H1 (cell line): ENCODE results near the gene HEPHL1. TPM values are rescaled to one million over a fixed set of nuclear protein-coding genes. Genes with fewer than 3 reads are reported as not detected.

Source experiments
- CTCF ChIA-PET: fragments of 300-600 bp; sonication (Branson Sonifier 250); formaldehyde crosslinking; loops from one replicate; lab custom pipeline; 2021; ENCODE audit not compliant: partially characterized antibody; lab: Charles Lee
- POLR2A ChIA-PET: fragments of 300-600 bp; sonication (Branson Sonifier 250); formaldehyde crosslinking; loops from one replicate; lab custom pipeline; 2021; ENCODE audit warnings: inconsistent platforms; ENCODE audit not compliant: partially characterized antibody; lab: Charles Lee
- DNase-seq, 2 experiments: peaks; one replicate each; pipeline versions ENCODE4 v3.0.0 to v3.0.0-alpha.2; 2010 to 2022; ENCODE audit warnings: low spot score in 2 of 2, low read depth in 1 of 2, mixed read lengths in 1 of 2
- FAIRE-seq: peaks from 2 replicates; lab custom pipeline; 2011; peaks lifted over from hg19 to GRCh38; lab: Jason Lieb, UNC
- H2AFZ ChIP-seq: 2 replicates; pipeline ENCODE4 v1.8.1; 2012; ENCODE audit warnings: low read length, inconsistent platforms
- H2AK5ac ChIP-seq: 2 replicates; pipeline ENCODE4 v1.6.1; 2013; ENCODE audit warnings: low read depth, low read length
- H2BK120ac ChIP-seq: replicated peaks from 2 replicates; pipeline ENCODE3; 2013; ENCODE audit warnings: low read depth, low read length, inconsistent platforms
- H2BK12ac ChIP-seq: 2 replicates; pipeline ENCODE4 v1.6.1; 2013; ENCODE audit warnings: low read depth, low read length
- H2BK15ac ChIP-seq: 2 replicates; pipeline ENCODE4 v1.6.1; 2013; ENCODE audit warnings: low read length
- H2BK20ac ChIP-seq: 2 replicates; pipeline ENCODE4 v1.6.1; 2013; ENCODE audit warnings: low read length
- H2BK5ac ChIP-seq: 2 replicates; pipeline ENCODE4 v1.6.1; 2013; ENCODE audit warnings: low read depth, low read length
- H3K14ac ChIP-seq: 2 replicates; pipeline ENCODE4 v1.6.1; 2013; ENCODE audit warnings: inconsistent platforms; ENCODE audit not compliant: insufficient read length
- H3K18ac ChIP-seq: 2 replicates; pipeline ENCODE4 v1.6.1; 2013; ENCODE audit warnings: low read length; ENCODE audit errors: extremely low read depth
- H3K23ac ChIP-seq: 2 replicates; pipeline ENCODE4 v1.6.1; 2013; ENCODE audit warnings: inconsistent platforms; ENCODE audit not compliant: insufficient read length
- H3K23me2 ChIP-seq: 2 replicates; pipeline ENCODE4 v1.6.1; 2013; ENCODE audit warnings: low read depth, low read length
- H3K27ac ChIP-seq: 2 replicates; pipeline ENCODE4 v1.6.1; 2011; ENCODE audit warnings: low read depth, low read length, inconsistent platforms
- H3K27me3 ChIP-seq, 4 experiments: replicated peaks in 1 of 4; 1 replicate in 1 of 4; 2 replicates in 3 of 4; pipeline versions ENCODE4 v1.6.1 to v1.8.1; 2011 to 2013; ENCODE audit warnings: low read length in 3 of 4, mild to moderate bottlenecking in 3 of 4, inconsistent platforms in 2 of 4, mixed read lengths in 2 of 4, moderate library complexity in 1 of 4; ENCODE audit not compliant: control insufficient read depth in 3 of 4, insufficient read depth in 3 of 4; ENCODE audit errors: extremely low read depth in 1 of 4
- H3K36me3 ChIP-seq, 4 experiments: 2 replicates each; pipeline versions ENCODE4 v1.6.1 to v1.8.1; 2011 to 2013; ENCODE audit warnings: mild to moderate bottlenecking in 4 of 4, low read length in 3 of 4, moderate library complexity in 2 of 4, control low read depth in 1 of 4, inconsistent platforms in 1 of 4; ENCODE audit not compliant: insufficient read depth in 4 of 4, control insufficient read depth in 2 of 4
- H3K4ac ChIP-seq: replicated peaks from 2 replicates; pipeline ENCODE3; 2013; ENCODE audit warnings: low read length, low read depth, mixed read lengths, inconsistent platforms; ENCODE audit not compliant: insufficient read length
- H3K4me1 ChIP-seq, 4 experiments: replicated peaks in 1 of 4; 1 replicate in 1 of 4; 2 replicates in 3 of 4; pipeline versions ENCODE4 v1.6.1 to v1.8.1; 2011 to 2013; ENCODE audit warnings: low read length in 3 of 4, inconsistent platforms in 2 of 4, mixed read lengths in 1 of 4; ENCODE audit not compliant: insufficient read depth in 4 of 4, control insufficient read depth in 3 of 4
- H3K4me2 ChIP-seq, 2 experiments: 2 replicates each; pipeline versions ENCODE4 v1.6.1 to v1.8.1; 2011 to 2013; ENCODE audit warnings: low read depth in 2 of 2, low read length in 2 of 2, control low read depth in 1 of 2, inconsistent platforms in 1 of 2, mild to moderate bottlenecking in 1 of 2; ENCODE audit not compliant: insufficient read depth in 1 of 2
- H3K4me3 ChIP-seq, 4 experiments: fragments of 200-600, 300-600 bp in 1 of 4; sonication (generic), shearing (Covaris generic), sonication (Bioruptor Twin) in 1 of 4; 2 replicates each; pipeline versions ENCODE4 v1.5.1 to v1.8.1; 2011 to 2016; ENCODE audit warnings: low read length in 4 of 4, low read depth in 3 of 4, control low read depth in 2 of 4, inconsistent platforms in 2 of 4, mild to moderate bottlenecking in 2 of 4, mixed read lengths in 1 of 4, moderate library complexity in 1 of 4; ENCODE audit not compliant: insufficient read depth in 2 of 4; ENCODE audit errors: extremely low read depth in 1 of 4
- H3K56ac ChIP-seq: replicated peaks from 2 replicates; pipeline ENCODE3; 2013; ENCODE audit warnings: low read depth, mild to moderate bottlenecking, mixed read lengths, low read length, inconsistent platforms; ENCODE audit not compliant: insufficient read length
- H3K79me1 ChIP-seq: 2 replicates; pipeline ENCODE4 v1.6.1; 2013; ENCODE audit warnings: low read depth, low read length, control low read depth
- H3K79me2 ChIP-seq, 2 experiments: 2 replicates each; pipeline versions ENCODE4 v1.6.1 to v1.8.1; 2012 to 2013; ENCODE audit warnings: low read length in 2 of 2, mild to moderate bottlenecking in 2 of 2, inconsistent platforms in 1 of 2; ENCODE audit not compliant: insufficient read depth in 2 of 2, control insufficient read depth in 1 of 2
- H3K9ac ChIP-seq, 4 experiments: replicated peaks in 1 of 4; 1 replicate in 1 of 4; 2 replicates in 3 of 4; pipeline versions ENCODE4 v1.6.1 to v1.8.1; 2011 to 2013; ENCODE audit warnings: low read depth in 3 of 4, low read length in 3 of 4, control low read depth in 2 of 4, mild to moderate bottlenecking in 2 of 4, moderate library complexity in 2 of 4, inconsistent platforms in 1 of 4; ENCODE audit errors: extremely low read depth in 1 of 4
- H3K9me3 ChIP-seq, 2 experiments: 2 replicates each; pipeline versions ENCODE4 v1.6.1 to v1.8.1; 2012 to 2013; ENCODE audit warnings: mild to moderate bottlenecking in 2 of 2, moderate library complexity in 2 of 2, control low read depth in 1 of 2, inconsistent platforms in 1 of 2, low read depth in 1 of 2, low read length in 1 of 2, mixed read lengths in 1 of 2; ENCODE audit not compliant: insufficient read depth in 2 of 2
- H4K20me1 ChIP-seq, 2 experiments: replicated peaks in 1 of 2; 2 replicates each; pipeline versions ENCODE3 to v1.8.1; 2011 to 2013; ENCODE audit warnings: inconsistent platforms in 2 of 2, low read length in 2 of 2, mild to moderate bottlenecking in 1 of 2; ENCODE audit not compliant: insufficient read depth in 2 of 2, control insufficient read depth in 1 of 2
- H4K5ac ChIP-seq: 2 replicates; pipeline ENCODE4 v1.6.1; 2013; ENCODE audit warnings: low read length, low read depth, mixed read lengths, inconsistent platforms; ENCODE audit not compliant: insufficient read length
- H4K8ac ChIP-seq: 2 replicates; pipeline ENCODE4 v1.8.0; 2013; ENCODE audit warnings: mild to moderate bottlenecking, moderate library complexity, low read length, inconsistent platforms; ENCODE audit not compliant: insufficient read depth; ENCODE audit errors: extremely low read depth
- H4K91ac ChIP-seq: replicated peaks from 2 replicates; pipeline ENCODE3; 2013; ENCODE audit warnings: low read length, mixed read lengths, inconsistent platforms; ENCODE audit not compliant: insufficient read length
- ASH2L ChIP-seq: fragments of 200-600, 300-600 bp; sonication (generic); IDR thresholded peaks from one replicate; pipeline ENCODE4 v1.7.1; 2017; ENCODE audit warnings: low read length
- BACH1 ChIP-seq: IDR thresholded peaks from 2 replicates; pipeline ENCODE4 v1.6.1; 2012; ENCODE audit warnings: low read length, improper control_type of control experiment
- BCL11A ChIP-seq, 2 experiments: IDR thresholded peaks; one replicate each; pipeline ENCODE4 v1.6.1; 2011; ENCODE audit warnings: low read depth in 2 of 2, low read length in 2 of 2, mild to moderate bottlenecking in 2 of 2
- CEBPB ChIP-seq: IDR thresholded peaks from 2 replicates; pipeline ENCODE4 v1.6.1; 2012; ENCODE audit warnings: low read depth, low read length
- CHD1 ChIP-seq: IDR thresholded peaks from 2 replicates; pipeline ENCODE4 v1.6.1; 2012; ENCODE audit warnings: low read depth, low read length, improper control_type of control experiment
- CHD2 ChIP-seq: IDR thresholded peaks from 2 replicates; pipeline ENCODE4 v1.6.1; 2012; ENCODE audit warnings: low read length, improper control_type of control experiment
- CREB1 ChIP-seq: IDR thresholded peaks from 2 replicates; pipeline ENCODE4 v1.6.1; 2012; ENCODE audit warnings: inconsistent platforms
- CTBP2 ChIP-seq: IDR thresholded peaks from 2 replicates; pipeline ENCODE4 v1.7.0; 2011; ENCODE audit warnings: borderline replicate concordance, mild to moderate bottlenecking, moderate library complexity, mixed read lengths, low read length; ENCODE audit not compliant: insufficient read depth, insufficient read length
- EP300 ChIP-seq, 2 experiments: IDR thresholded peaks; 1 replicate in 1 of 2; 2 replicates in 1 of 2; pipeline ENCODE4 v1.6.1; 2011 to 2012; ENCODE audit warnings: low read depth in 2 of 2, low read length in 2 of 2, mild to moderate bottlenecking in 2 of 2, borderline replicate concordance in 1 of 2, inconsistent platforms in 1 of 2, moderate library complexity in 1 of 2
- JUND ChIP-seq: IDR thresholded peaks from 2 replicates; pipeline ENCODE4 v1.6.1; 2011; ENCODE audit warnings: mild to moderate bottlenecking, improper control_type of control experiment, low read length
- KDM1A ChIP-seq: fragments of 200-600, 300-600 bp; sonication (generic); IDR thresholded peaks from 2 replicates; pipeline ENCODE4 v1.7.1; 2016; ENCODE audit warnings: mild to moderate bottlenecking, low read length, borderline replicate concordance
- NANOG ChIP-seq: IDR thresholded peaks from 2 replicates; pipeline ENCODE4 v1.6.1; 2011; ENCODE audit warnings: low read length, low read depth, mild to moderate bottlenecking, inconsistent platforms; ENCODE audit not compliant: insufficient read depth, poor library complexity, severe bottlenecking
- RNF2 ChIP-seq: fragments of 200-900, 300-1000 bp; sonication (generic); IDR thresholded peaks from 2 replicates; pipeline ENCODE4 v1.7.1; 2016; ENCODE audit warnings: borderline replicate concordance, low read depth, mild to moderate bottlenecking, antibody characterized with exemption, low read length; ENCODE audit not compliant: poor library complexity, severe bottlenecking; ENCODE audit errors: missing control alignments
- SRF ChIP-seq: IDR thresholded peaks from 2 replicates; pipeline ENCODE4 v1.6.1; 2011; ENCODE audit warnings: mild to moderate bottlenecking, low read depth, low read length, moderate library complexity
- TAF7 ChIP-seq: optimal IDR thresholded peaks from 2 replicates; pipeline ENCODE3; 2011; ENCODE audit warnings: low read depth, mild to moderate bottlenecking, inconsistent platforms, low read length, moderate library complexity, borderline replicate concordance
- WGBS, 2 experiments: shearing (Covaris generic) in 1 of 2; methylation state at CpG; one replicate each; pipeline versions ENCODE4 v1.1.6 to v1.1.7; 2013 to 2015; ENCODE audit warnings: low lambda C conversion rate in 2 of 2, mixed read lengths in 2 of 2, inconsistent platforms in 1 of 2, low coverage in 1 of 2, missing lambda C conversion rate in 1 of 2; ENCODE audit not compliant: insufficient replicate concordance in 2 of 2, insufficient coverage in 1 of 2, insufficient read length in 1 of 2; ENCODE audit errors: extremely low coverage in 1 of 2, missing lambda C conversion rate in 1 of 2; 5-methylcytosine and 5-hydroxymethylcytosine counted together
- polyA plus RNA-seq, 7 experiments: library from polyadenylated mRNA; depleted of rRNA in 3 of 7; stranded (reverse) in 5 of 7; unstranded in 2 of 7; fragments of >200 nt in 5 of 7; fragments of 200-250 nt in 2 of 7; gene quantifications; 1 replicate in 5 of 7; 2 replicates in 1 of 7; 4 replicates in 1 of 7; pipeline versions ENCODE4 v1.2.1 to v1.2.3, GENCODE V29; 2011 to 2013; ENCODE audit warnings: missing spikeins in 2 of 7, mixed read lengths in 2 of 7
- total RNA-seq: library from RNA; stranded (reverse); fragmentation: NEBNext Ultra II Directional; extraction: Animal tissue kit (Norgen Biotek cat#: 25700); gene quantifications from 2 replicates; pipeline ENCODE4 v1.2.1, GENCODE V29; 2021

HEPHL1 gene
- total and polyA plus RNA-seq, 2 of the 8 experiments (the other 6 are each of a cell fraction or from before 2014, with no cell fraction given) = 0.09 to 0.11 TPM

DNA sequence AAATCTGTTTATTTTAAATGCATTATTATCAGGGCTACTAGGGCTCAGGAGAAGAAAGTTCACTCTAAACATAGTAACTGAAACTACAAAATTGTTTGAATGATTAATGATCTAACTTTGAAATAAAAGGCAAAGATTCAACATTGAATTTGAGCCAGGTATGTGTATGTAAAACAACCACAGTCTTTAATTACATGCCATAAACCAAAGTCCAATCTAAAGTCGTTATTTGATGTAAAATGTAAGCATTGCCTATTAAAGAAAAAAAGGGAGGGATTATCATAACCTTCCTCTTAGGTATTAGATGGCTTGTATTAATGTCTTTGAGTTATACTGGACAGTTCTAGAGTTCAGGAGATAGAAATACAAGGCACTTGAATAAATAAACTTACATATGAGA, 82.3 kb downstream of the HEPHL1 start:
- Histone ChIP-seq H3K14ac (no peak overlapping the region), H3K27me3 (no peaks in the 10 kb centered on the region), H4K8ac (no peak overlapping the region), H3K79me2 (no peaks in the 10 kb centered on the region), H4K91ac (no peak overlapping the region), H2BK5ac (no peak overlapping the region), H3K18ac (no peak overlapping the region), H3K23ac (no peak overlapping the region), H4K5ac (no peak overlapping the region), H3K79me1 (no peaks in the 10 kb centered on the region), H3K56ac (no peak overlapping the region), H2AFZ (no peak overlapping the region), H3K36me3 (peaks cover 0 to 2% (median 0%) of the 10 kb centered on the region in 4 experiments; a peak in 2 of 8 replicates), H4K20me1 (no peaks in the 10 kb centered on the region), H3K4ac (no peak overlapping the region), H2BK15ac (no peak overlapping the region), H2AK5ac (no peak overlapping the region), H3K4me1 (peaks cover 0 to 3% (median 0%) of the 10 kb centered on the region in 4 experiments; a peak in 2 of 7 replicates), H3K23me2 (no peaks in the 10 kb centered on the region), H2BK20ac (no peak overlapping the region), H3K4me2 (no peak overlapping the region), H3K4me3 (no peak overlapping the region), H3K9ac (no peak overlapping the region), H3K9me3 (peaks cover 9 to 16% of the 10 kb centered on the region in 2 experiments), H3K27ac (no peak overlapping the region), H2BK12ac (no peak overlapping the region), H2BK120ac (no peak overlapping the region)
- ChIA-PET CTCF (no interaction called here), POLR2A (no interaction called here)
- DNase-seq = no peak
- no peak for FAIRE-seq
- WGBS, 2 experiments = 93% methylated on average over 1 of the region's 1 CpG; no CpG with 5 or more reads in 1 of the 2 experiments
- TF ChIP-seq RNF2 (no peak), CEBPB (no peak), CREB1 (no peak), JUND (no peak), CTBP2 (no peak), EP300 (IDR thresholded peaks at IDR 0.05; ENCODE audit: borderline replicate concordance in 1 of 2, low read depth in 2 of 2, low read length in 2 of 2) (no peak), ASH2L (no peak), BCL11A (IDR thresholded peaks at IDR 0.05; ENCODE audit: low read depth in 2 of 2, low read length in 2 of 2) (no peak), BACH1 (no peak), CHD2 (no peak), NANOG (no peak), CHD1 (no peak), TAF7 (no peak), SRF (no peak), KDM1A (no peak)
